Activated T-helper 2 cell treated with anti-CD3 and anti-CD28 coated beads, Interferon-gamma antibody, Interleukin-2, Interleukin-4, amounts not matched to agents 10 μg/mL and 5 μg/mL and 100 μg/mL, durations not matched to agents 14 hours and 24 hours and 36 hours (primary cell): ENCODE results near the gene TMX1. TPM values are rescaled to one million over a fixed set of nuclear protein-coding genes. Genes with fewer than 3 reads are reported as not detected.

ENCODE experiments used
- DNase-seq: peaks from one replicate; pipeline ENCODE4 v3.0.0; 2021; ENCODE audit warnings: low spot score
- H3K27ac Mint-ChIP-seq: one replicate; pipeline ENCODE4 v1.8.0; 2021; ENCODE audit warnings: mixed read lengths
- H3K27me3 Mint-ChIP-seq: one replicate; pipeline ENCODE4 v1.8.0; 2021; ENCODE audit warnings: low read depth, mixed read lengths
- H3K36me3 Mint-ChIP-seq: one replicate; pipeline ENCODE4 v1.8.0; 2021; ENCODE audit warnings: low read depth, mixed read lengths
- H3K4me1 Mint-ChIP-seq: one replicate; pipeline ENCODE4 v1.8.0; 2021; ENCODE audit warnings: low read depth, mixed read lengths
- H3K4me3 Mint-ChIP-seq: one replicate; pipeline ENCODE4 v1.8.0; 2021; ENCODE audit warnings: low read depth, mild to moderate bottlenecking, moderate library complexity, mixed read lengths
- H3K9me3 Mint-ChIP-seq: one replicate; pipeline ENCODE4 v1.8.0; 2021; ENCODE audit warnings: mixed read lengths
- intact Hi-C: fragments of 100-400 bp; cut with micrococcal nuclease; formaldehyde crosslinking; loops from one replicate; pipeline ENCODE4 v1.15.1; 2023
- total RNA-seq: library from RNA; stranded (reverse); gene quantifications from 2 replicates; pipeline ENCODE4 v1.2.3, GENCODE V29; 2022

Gene TMX1
- total RNA-seq, 1 donor from 2014 or later, result 55.2 TPM

DNA sequence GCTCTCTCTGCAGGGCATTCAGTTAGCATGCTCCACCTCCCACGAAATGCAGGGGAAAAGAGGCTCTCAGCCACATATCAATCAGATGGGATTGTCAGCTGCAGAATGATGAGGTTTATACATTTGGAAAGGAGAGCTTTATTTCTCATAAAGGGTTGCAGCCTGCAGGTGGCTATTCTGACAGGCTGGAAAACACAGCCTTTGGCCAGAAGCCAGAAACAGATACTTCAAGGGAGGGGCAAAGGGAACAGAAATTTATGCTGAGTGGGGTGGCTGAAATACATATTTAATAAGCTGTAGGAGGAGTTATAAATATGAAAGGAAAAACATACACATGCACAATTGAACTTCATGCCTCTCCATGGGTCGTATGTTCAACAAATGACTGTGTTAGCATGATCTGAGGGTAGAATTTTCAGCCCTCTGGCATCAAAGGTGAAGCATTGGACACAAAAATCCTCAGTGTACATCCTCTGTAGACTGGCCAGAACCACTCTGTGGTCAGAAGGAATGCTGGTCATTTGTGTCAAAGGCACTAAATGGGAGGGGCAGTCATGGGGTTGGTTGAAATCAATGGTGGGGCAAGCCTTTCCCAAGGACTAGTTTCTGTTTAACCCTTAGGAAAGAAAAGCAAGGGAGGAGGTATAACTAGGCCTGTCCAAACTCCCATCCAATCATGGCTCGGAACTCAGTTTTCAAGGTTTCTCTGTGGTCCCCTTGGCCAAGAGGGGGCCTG is 62.4 kb downstream of the TMX1 start:
- Mint-ChIP-seq H3K27ac (no peak overlapping the region), H3K36me3 (no peaks in the 10 kb centered on the region), H3K4me3 (no peak overlapping the region), H3K9me3 (no peaks in the 10 kb centered on the region), H3K4me1 (peaks cover 22% of the 10 kb centered on the region), H3K27me3 (peaks cover 2% of the 10 kb centered on the region)
- intact Hi-C loops, result no loop called here
- no peak for DNase-seq

DNA sequence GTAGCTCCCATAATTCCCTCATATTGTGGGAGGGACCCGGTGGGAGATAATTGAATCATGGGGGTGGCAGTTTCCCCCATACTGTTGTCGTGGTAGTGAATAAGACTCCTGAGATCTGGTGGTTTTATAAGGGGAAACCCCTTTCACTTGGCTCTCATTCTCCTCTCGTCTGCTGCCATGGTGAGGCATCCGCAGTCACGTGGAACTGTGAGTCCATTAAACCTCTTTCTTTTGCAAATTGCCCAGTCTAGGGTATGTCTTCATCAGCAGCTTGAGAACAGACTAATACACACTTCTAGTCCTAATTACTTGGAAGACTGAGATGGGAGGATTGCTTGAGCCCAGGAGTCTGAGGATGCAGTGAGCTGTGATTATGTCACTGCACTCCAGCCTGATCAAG is 64.4 kb downstream of the TMX1 start:
- Mint-ChIP-seq H3K36me3 (no peaks in the 10 kb centered on the region), H3K27me3 (peaks cover 4% of the 10 kb centered on the region), H3K27ac (no peak overlapping the region), H3K9me3 (no peaks in the 10 kb centered on the region), H3K4me3 (no peak overlapping the region), H3K4me1 (peaks cover 13% of the 10 kb centered on the region)
- no peak for DNase-seq
- intact Hi-C loops, result loop anchor here (2.0 kb wide), 1 partner anchor 24 kb away; no protein-coding TSS in a partner anchor

- intact Hi-C loops, result loop anchor here (2.0 kb wide), 1 partner anchor 24 kb away; no protein-coding TSS in a partner anchor
- Mint-ChIP-seq H3K36me3 (no peaks in the 10 kb centered on the region), H3K27me3 (peaks cover 4% of the 10 kb centered on the region), H3K27ac (peak overlapping the region; percentile 24), H3K4me3 (no peak overlapping the region), H3K4me1 (peaks cover 13% of the 10 kb centered on the region), H3K9me3 (no peaks in the 10 kb centered on the region)
- DNase-seq, result no peak
These were observed 64.9 kb downstream of the TMX1 start for GRCh38 chr14:51304941-51305340.

- Mint-ChIP-seq H3K27ac (no peak overlapping the region), H3K27me3 (peaks cover 12% of the 10 kb centered on the region), H3K9me3 (no peaks in the 10 kb centered on the region), H3K36me3 (no peaks in the 10 kb centered on the region), H3K4me3 (no peak overlapping the region), H3K4me1 (peaks cover 13% of the 10 kb centered on the region)
- intact Hi-C loops, result loop anchor here (2.0 kb wide), 1 partner anchor 23 kb away; no protein-coding TSS in a partner anchor
- no peak for DNase-seq
These were observed 65.7 kb downstream of the TMX1 start for GRCh38 chr14:51305751-51306150.

Other genes with a start within 250 kb of the TMX1 start
- gene TRIM9, start 145.1 kb upstream of the TMX1 start, total RNA-seq, result 0.46 TPM in 2 replicates